Astrocyte (in vitro differentiated cells and primary cell): ENCODE results near the gene RDH13.

Source experiments
- CTCF ChIP-seq: IDR thresholded peaks from 2 replicates; pipeline ENCODE4 v1.5.1; 2011; ENCODE audit warnings: low read depth, mild to moderate bottlenecking, inconsistent platforms, low read length, moderate library complexity; ENCODE audit not compliant: insufficient read depth
- EZH2 ChIP-seq: IDR thresholded peaks from 2 replicates; pipeline ENCODE4 v1.6.1; 2012; ENCODE audit warnings: mild to moderate bottlenecking, low read length, inconsistent platforms; ENCODE audit not compliant: insufficient read depth

- TF ChIP-seq CTCF: no peak
- TF ChIP-seq EZH2: no peak
Observed at GRCh38 chr19:55044286-55044685, 18.7 kb downstream of the RDH13 start.
